K562 (cell line): ENCODE measurements around the gene PRICKLE4. TPM values are rescaled to one million over a fixed set of nuclear protein-coding genes. Genes with fewer than 3 reads are reported as not detected.
"Not testable (repeated sequence)": the region's sequence is repeated elsewhere in the genome, so short reads cannot be mapped to it uniquely, and the experiment has no call there.

Experiments
- ATAC-seq: fragments of 200-7000 bp; cut with Tn5 transposase; 3 replicates; pipeline ENCODE4 v1.9.1; 2020; ENCODE audit warnings: moderate library complexity
- BruUV-seq: library from RNA; stranded (reverse); fragments of 400-500 nt; replicated peaks from 2 replicates; lab custom pipeline; 2021; lab: Mats Ljungman, UMichigan
- CTCF ChIA-PET: fragments of 300-600 bp; formaldehyde crosslinking; extraction: SDS; loops from one replicate; lab custom pipeline; 2021; ENCODE audit warnings: low intra/inter-chr PET ratio; lab: Yijun Ruan, JAX
- POLR2A ChIA-PET: fragments of 300-600, 350-650 bp; sonication (Branson Sonifier 250); formaldehyde crosslinking; extraction: SDS; loops from one replicate; lab custom pipeline; 2021; ENCODE audit warnings: antibody characterized with exemption, inconsistent platforms; lab: Yijun Ruan, JAX
- DNase-seq, 4 experiments: peaks; one replicate each; pipeline versions ENCODE4 v3.0.0 to v3.0.0-alpha.2; 2011 to 2018; ENCODE audit warnings: low spot score in 3 of 4, mixed read lengths in 3 of 4; ENCODE audit errors: extremely low read depth in 1 of 4
- FAIRE-seq: peaks from 2 replicates; lab custom pipeline; 2011; peaks lifted over from hg19 to GRCh38; lab: Jason Lieb, UNC
- H2AFZ ChIP-seq: 2 replicates; pipeline ENCODE4 v1.6.0; 2011; ENCODE audit warnings: low read depth, low read length, control low read depth, inconsistent platforms
- H3K27ac ChIP-seq: fragments of 200-600 bp; 3 replicates; pipeline ENCODE4 v1.8.0; 2011; ENCODE audit warnings: low read depth, mild to moderate bottlenecking, control low read depth, inconsistent platforms, low read length, moderate library complexity, mixed read lengths; ENCODE audit errors: extremely low read depth
- H3K27me3 ChIP-seq, 2 experiments: fragments of 300-600 bp in 1 of 2; 2 replicates in 1 of 2; 3 replicates in 1 of 2; pipeline versions ENCODE4 v1.6.0 to v1.8.0; 2011; ENCODE audit warnings: inconsistent platforms in 2 of 2, low read length in 2 of 2, mild to moderate bottlenecking in 1 of 2, mixed read lengths in 1 of 2, moderate library complexity in 1 of 2; ENCODE audit not compliant: control insufficient read depth in 2 of 2, insufficient read depth in 2 of 2
- H3K36me3 ChIP-seq: fragments of 300-600 bp; 3 replicates; pipeline ENCODE4 v1.8.0; 2011; ENCODE audit warnings: mild to moderate bottlenecking, low read length, inconsistent platforms; ENCODE audit not compliant: control insufficient read depth, insufficient read depth
- H3K4me1 ChIP-seq, 2 experiments: fragments of 200-600 bp in 1 of 2; replicated peaks in 1 of 2; 2 replicates in 1 of 2; 3 replicates in 1 of 2; pipeline versions ENCODE4 v1.5.1 to v1.8.0; 2011; ENCODE audit warnings: inconsistent platforms in 2 of 2, low read length in 2 of 2, mild to moderate bottlenecking in 1 of 2, mixed read lengths in 1 of 2, moderate library complexity in 1 of 2; ENCODE audit not compliant: control insufficient read depth in 2 of 2, insufficient read depth in 2 of 2
- H3K4me2 ChIP-seq: 2 replicates; pipeline ENCODE4 v1.6.1; 2011; ENCODE audit warnings: low read length, control low read depth, inconsistent platforms, mixed read lengths; ENCODE audit not compliant: insufficient read depth
- H3K4me3 ChIP-seq: fragments of 200-600 bp; sonication (generic), shearing (Covaris generic); 2 replicates; pipeline ENCODE4 v1.5.1; 2016; ENCODE audit warnings: control low read depth, inconsistent platforms
- H3K79me2 ChIP-seq: fragments of 200-600 bp; 3 replicates; pipeline ENCODE4 v1.8.0; 2011; ENCODE audit warnings: low read length, inconsistent platforms; ENCODE audit not compliant: control insufficient read depth, insufficient read depth
- H3K9ac ChIP-seq, 2 experiments: 2 replicates each; pipeline versions ENCODE4 v1.6.0 to v1.6.1; 2011; ENCODE audit warnings: low read depth in 2 of 2, low read length in 2 of 2, control low read depth in 1 of 2, inconsistent platforms in 1 of 2, mild to moderate bottlenecking in 1 of 2, mixed read lengths in 1 of 2; ENCODE audit not compliant: insufficient read depth in 1 of 2
- H3K9me1 ChIP-seq: one replicate; pipeline ENCODE4 v1.6.0; 2011; ENCODE audit warnings: inconsistent platforms, mild to moderate bottlenecking, low read length, moderate library complexity; ENCODE audit not compliant: control insufficient read depth, insufficient read depth
- H3K9me3 ChIP-seq: replicated peaks from 2 replicates; pipeline ENCODE4 v1.5.1; 2011; ENCODE audit warnings: low read depth, low read length, inconsistent platforms; ENCODE audit not compliant: control insufficient read depth, insufficient read depth
- H4K20me1 ChIP-seq: replicated peaks from 2 replicates; pipeline ENCODE4 v1.6.1; 2011; ENCODE audit warnings: low read length, inconsistent platforms, mixed read lengths; ENCODE audit not compliant: control insufficient read depth, insufficient read depth
- BCOR ChIP-seq: fragments of 450-650 bp; IDR thresholded peaks from 2 replicates; pipeline ENCODE4 v1.6.1; 2016
- HLTF ChIP-seq: fragments of 450-650 bp; IDR thresholded peaks from 2 replicates; pipeline ENCODE4 v1.6.1; 2016
- LARP7 ChIP-seq: fragments of 450-650 bp; IDR thresholded peaks from 2 replicates; pipeline ENCODE4 v1.6.1; 2016
- PHB2 ChIP-seq: fragments of 450-650 bp; IDR thresholded peaks from 2 replicates; pipeline ENCODE4 v1.6.1; 2017; ENCODE audit warnings: low read depth
- RBM25 ChIP-seq: fragments of 200-400 bp; formaldehyde crosslinking; IDR thresholded peaks from 2 replicates; pipeline ENCODE4 v1.6.1; 2018; ENCODE audit warnings: low read length, low read depth, moderate library complexity; ENCODE audit not compliant: severe bottlenecking
- ZKSCAN1 ChIP-seq: fragments of 150-350 bp; IDR thresholded peaks from 2 replicates; pipeline ENCODE4 v1.6.1; 2016; ENCODE audit warnings: low read depth, low read length
- WGBS: fragments of 100-300 bp; shearing (Covaris generic); methylation state at CpG from one replicate; pipeline ENCODE4 v1.1.6; 2016; ENCODE audit warnings: low coverage, mixed read lengths; ENCODE audit not compliant: insufficient coverage; ENCODE audit errors: missing lambda C conversion rate; 5-methylcytosine and 5-hydroxymethylcytosine counted together
- in situ Hi-C: fragments of 300-500 bp; cut with MboI; formaldehyde crosslinking; loops from 4 replicates; pipeline ENCODE4 v1.15.0; 2018; ENCODE audit warnings: inconsistent platforms, mixed read lengths
- intact Hi-C: fragments of 100-400 bp; cut with micrococcal nuclease; formaldehyde crosslinking; loops from 2 replicates; pipeline ENCODE4 v1.14.2; 2022
- polyA plus RNA-seq, 8 experiments: library from polyadenylated mRNA; depleted of rRNA in 4 of 8; stranded (reverse) in 5 of 8; unstranded in 3 of 8; fragments of >200 nt; fragmentation: Nextera tagmentation in 2 of 8; fragmentation: Illumina TruSeq in 1 of 8; extraction: Ambion mirVana in 2 of 8; extraction: Trizol in 1 of 8; gene quantifications; 2 replicates each; pipeline versions ENCODE4 v1.2.1 to v1.2.3, GENCODE V29; 2011 to 2014; ENCODE audit warnings: inconsistent platforms in 1 of 8, missing spikeins in 1 of 8
- total RNA-seq, 7 experiments: library from RNA; depleted of rRNA in 6 of 7; stranded (reverse); fragments of >200 nt in 6 of 7; fragmentation: Illumina TruSeq in 2 of 7; extraction: Trizol in 2 of 7; gene quantifications; 2 replicates each; pipeline versions ENCODE4 v1.2.1 to v1.2.3, GENCODE V29; 2011 to 2021; ENCODE audit warnings: low replicate concordance in 1 of 7
- TF ChIP-seq, protein P1 (sequence below): IDR thresholded peaks from 2 replicates; pipeline ENCODE4 v1.6.1; 2016; ENCODE audit warnings: missing genetic modification characterization, missing compliant biosample characterization
- TF ChIP-seq, protein P2 (sequence below): fragments of 450-650 bp; conservative IDR thresholded peaks from 2 replicates; pipeline ENCODE4 v1.6.1; 2016; ENCODE audit warnings: missing genetic modification characterization, low read depth, mild to moderate bottlenecking, control low read depth, missing compliant biosample characterization
- TF ChIP-seq, protein P3 (sequence below), 2 experiments: fragments of 450-650 bp; IDR thresholded peaks; 2 replicates each; pipeline ENCODE4 v1.6.1; 2016
- TF ChIP-seq, protein P4 (sequence below): fragments of 450-650 bp; IDR thresholded peaks from 2 replicates; pipeline ENCODE4 v1.6.1; 2018; ENCODE audit warnings: mild to moderate bottlenecking, low read depth; ENCODE audit not compliant: partially characterized antibody
- TF ChIP-seq, protein P5 (sequence below): fragments of 450-650 bp; IDR thresholded peaks from 2 replicates; pipeline ENCODE4 v1.7.0; 2016; ENCODE audit warnings: borderline replicate concordance

PRICKLE4 gene
- total and polyA plus RNA-seq, 9 of the 15 experiments (the other 6 are each of a cell fraction or from before 2014, with no cell fraction given), result 0.20 to 0.32 (median 0.27) TPM; not detected in 6

DNA sequence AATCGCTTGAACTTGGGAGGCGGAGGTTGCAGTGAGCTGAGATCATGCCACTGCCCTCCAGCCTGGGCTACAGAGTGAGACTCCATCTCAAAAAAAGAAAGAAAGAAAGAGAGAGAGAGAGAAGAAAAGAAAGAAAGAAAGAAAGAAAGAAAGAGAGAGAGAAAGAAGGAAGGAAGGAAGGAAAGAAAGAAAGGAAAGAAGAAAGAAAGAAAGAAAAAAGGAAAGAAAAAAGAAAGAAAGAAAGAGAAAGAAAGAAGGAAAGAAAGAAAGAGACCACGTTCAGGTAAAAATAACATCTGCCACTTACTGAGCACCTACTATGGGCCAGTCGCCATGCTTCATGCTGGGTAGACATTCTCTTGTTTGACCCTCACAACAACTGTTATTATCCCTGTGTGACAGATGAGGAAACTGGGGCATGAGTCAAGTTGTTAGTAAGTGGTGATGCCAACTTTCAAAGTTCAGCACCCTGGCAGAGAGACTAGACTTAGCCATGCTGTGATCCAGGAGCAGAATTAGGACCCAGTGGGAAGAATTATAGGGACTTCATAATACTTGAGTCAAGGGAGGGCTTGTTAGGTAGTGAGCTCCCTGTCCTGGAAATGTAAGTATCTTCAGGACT lies 14.4 kb upstream of the PRICKLE4 start:
- not testable (repeated sequence) for ATAC-seq, H3K9me3 ChIP-seq, H3K9me1 ChIP-seq, DNase-seq, H3K9ac ChIP-seq, FAIRE-seq, H3K4me3 ChIP-seq, BruUV-seq, H3K4me2 ChIP-seq, H3K36me3 ChIP-seq, H4K20me1 ChIP-seq, H3K27ac ChIP-seq, H3K79me2 ChIP-seq
- peak overlapping the region; percentile 63; the same call in 1 of the 2 replicates for H2AFZ ChIP-seq
- in situ Hi-C loops, result loop anchor here (5.0 kb wide), 1 partner anchor 69 kb away; no protein-coding TSS in a partner anchor
- ChIA-PET POLR2A (interaction anchor here (0.5 to 1.0 kb wide), 3 partner anchors 33 to 262 kb away, joined by 3 to 4 read pairs (median 3); no protein-coding TSS in a partner anchor), CTCF (interaction anchor here (0.6 kb wide), 1 partner anchor 83 kb away, joined by 3 read pairs; no protein-coding TSS in a partner anchor)
- H3K4me1 ChIP-seq, result peaks cover 33 to 37% of the 10 kb centered on the region in 2 experiments
- whole genome bisulfite sequencing, result 53% methylated on average over 4 of the region's 4 CpGs
- intact Hi-C loops, result loop anchor here (2.0 kb wide), 1 partner anchor 31 kb away; the partner anchor contains the start of gene TFEB
- H3K27me3 ChIP-seq, result peaks cover 3 to 18% of the 10 kb centered on the region in 2 experiments; a peak in 3 of 5 replicates
- TF ChIP-seq ZKSCAN1, result peak; percentile 43; the same call in 1 of the 2 replicates
- TF ChIP-seq, protein P1, sequence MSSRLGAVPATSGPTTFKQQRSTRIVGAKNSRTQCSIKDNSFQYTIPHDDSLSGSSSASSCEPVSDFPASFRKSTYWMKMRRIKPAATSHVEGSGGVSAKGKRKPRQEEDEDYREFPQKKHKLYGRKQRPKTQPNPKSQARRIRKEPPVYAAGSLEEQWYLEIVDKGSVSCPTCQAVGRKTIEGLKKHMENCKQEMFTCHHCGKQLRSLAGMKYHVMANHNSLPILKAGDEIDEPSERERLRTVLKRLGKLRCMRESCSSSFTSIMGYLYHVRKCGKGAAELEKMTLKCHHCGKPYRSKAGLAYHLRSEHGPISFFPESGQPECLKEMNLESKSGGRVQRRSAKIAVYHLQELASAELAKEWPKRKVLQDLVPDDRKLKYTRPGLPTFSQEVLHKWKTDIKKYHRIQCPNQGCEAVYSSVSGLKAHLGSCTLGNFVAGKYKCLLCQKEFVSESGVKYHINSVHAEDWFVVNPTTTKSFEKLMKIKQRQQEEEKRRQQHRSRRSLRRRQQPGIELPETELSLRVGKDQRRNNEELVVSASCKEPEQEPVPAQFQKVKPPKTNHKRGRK, result peak; percentile 99
- TF ChIP-seq, protein P2, sequence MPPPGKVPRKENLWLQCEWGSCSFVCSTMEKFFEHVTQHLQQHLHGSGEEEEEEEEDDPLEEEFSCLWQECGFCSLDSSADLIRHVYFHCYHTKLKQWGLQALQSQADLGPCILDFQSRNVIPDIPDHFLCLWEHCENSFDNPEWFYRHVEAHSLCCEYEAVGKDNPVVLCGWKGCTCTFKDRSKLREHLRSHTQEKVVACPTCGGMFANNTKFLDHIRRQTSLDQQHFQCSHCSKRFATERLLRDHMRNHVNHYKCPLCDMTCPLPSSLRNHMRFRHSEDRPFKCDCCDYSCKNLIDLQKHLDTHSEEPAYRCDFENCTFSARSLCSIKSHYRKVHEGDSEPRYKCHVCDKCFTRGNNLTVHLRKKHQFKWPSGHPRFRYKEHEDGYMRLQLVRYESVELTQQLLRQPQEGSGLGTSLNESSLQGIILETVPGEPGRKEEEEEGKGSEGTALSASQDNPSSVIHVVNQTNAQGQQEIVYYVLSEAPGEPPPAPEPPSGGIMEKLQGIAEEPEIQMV (tag), result 0 out of 2 replicates have a peak, but pooled peaks have one; percentile 28
- TF ChIP-seq BCOR, result 0 out of 2 replicates have a peak, but pooled peaks have one; percentile 11
- TF ChIP-seq HLTF, result 0 out of 2 replicates have a peak, but pooled peaks have one; percentile 15
- peak; percentile 78; the same call in 1 of the 2 replicates for TF ChIP-seq LARP7
- TF ChIP-seq, protein P3, sequence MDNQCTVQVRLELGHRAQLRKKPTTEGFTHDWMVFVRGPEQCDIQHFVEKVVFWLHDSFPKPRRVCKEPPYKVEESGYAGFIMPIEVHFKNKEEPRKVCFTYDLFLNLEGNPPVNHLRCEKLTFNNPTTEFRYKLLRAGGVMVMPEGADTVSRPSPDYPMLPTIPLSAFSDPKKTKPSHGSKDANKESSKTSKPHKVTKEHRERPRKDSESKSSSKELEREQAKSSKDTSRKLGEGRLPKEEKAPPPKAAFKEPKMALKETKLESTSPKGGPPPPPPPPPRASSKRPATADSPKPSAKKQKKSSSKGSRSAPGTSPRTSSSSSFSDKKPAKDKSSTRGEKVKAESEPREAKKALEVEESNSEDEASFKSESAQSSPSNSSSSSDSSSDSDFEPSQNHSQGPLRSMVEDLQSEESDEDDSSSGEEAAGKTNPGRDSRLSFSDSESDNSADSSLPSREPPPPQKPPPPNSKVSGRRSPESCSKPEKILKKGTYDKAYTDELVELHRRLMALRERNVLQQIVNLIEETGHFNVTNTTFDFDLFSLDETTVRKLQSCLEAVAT (IDR thresholded peaks at IDR 0.05), result 0 out of 4 replicates have a peak, but pooled peaks of 1 of the 2 experiments have one; percentile 17
- TF ChIP-seq PHB2, result 0 out of 2 replicates have a peak, but pooled peaks have one; percentile 31
- TF ChIP-seq, protein P4, sequence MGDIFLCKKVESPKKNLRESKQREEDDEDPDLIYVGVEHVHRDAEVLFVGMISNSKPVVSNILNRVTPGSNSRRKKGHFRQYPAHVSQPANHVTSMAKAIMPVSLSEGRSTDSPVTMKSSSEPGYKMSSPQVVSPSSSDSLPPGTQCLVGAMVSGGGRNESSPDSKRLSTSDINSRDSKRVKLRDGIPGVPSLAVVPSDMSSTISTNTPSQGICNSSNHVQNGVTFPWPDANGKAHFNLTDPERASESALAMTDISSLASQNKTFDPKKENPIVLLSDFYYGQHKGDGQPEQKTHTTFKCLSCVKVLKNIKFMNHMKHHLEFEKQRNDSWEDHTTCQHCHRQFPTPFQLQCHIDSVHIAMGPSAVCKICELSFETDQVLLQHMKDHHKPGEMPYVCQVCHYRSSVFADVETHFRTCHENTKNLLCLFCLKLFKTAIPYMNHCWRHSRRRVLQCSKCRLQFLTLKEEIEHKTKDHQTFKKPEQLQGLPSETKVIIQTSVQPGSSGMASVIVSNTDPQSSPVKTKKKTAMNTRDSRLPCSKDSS, result peak; percentile 35
- TF ChIP-seq, protein P5, sequence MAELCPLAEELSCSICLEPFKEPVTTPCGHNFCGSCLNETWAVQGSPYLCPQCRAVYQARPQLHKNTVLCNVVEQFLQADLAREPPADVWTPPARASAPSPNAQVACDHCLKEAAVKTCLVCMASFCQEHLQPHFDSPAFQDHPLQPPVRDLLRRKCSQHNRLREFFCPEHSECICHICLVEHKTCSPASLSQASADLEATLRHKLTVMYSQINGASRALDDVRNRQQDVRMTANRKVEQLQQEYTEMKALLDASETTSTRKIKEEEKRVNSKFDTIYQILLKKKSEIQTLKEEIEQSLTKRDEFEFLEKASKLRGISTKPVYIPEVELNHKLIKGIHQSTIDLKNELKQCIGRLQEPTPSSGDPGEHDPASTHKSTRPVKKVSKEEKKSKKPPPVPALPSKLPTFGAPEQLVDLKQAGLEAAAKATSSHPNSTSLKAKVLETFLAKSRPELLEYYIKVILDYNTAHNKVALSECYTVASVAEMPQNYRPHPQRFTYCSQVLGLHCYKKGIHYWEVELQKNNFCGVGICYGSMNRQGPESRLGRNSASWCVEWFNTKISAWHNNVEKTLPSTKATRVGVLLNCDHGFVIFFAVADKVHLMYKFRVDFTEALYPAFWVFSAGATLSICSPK, result 0 out of 2 replicates have a peak, but pooled peaks have one; percentile 34
- peak; percentile 31 for TF ChIP-seq RBM25
